Endothelial cell of umbilical vein (primary cell): ENCODE data around the gene AFF4.

Experiments
- CTCF ChIP-seq, 2 donors: IDR thresholded peaks; 1 replicate in 1 of 2; 2 replicates in 1 of 2; pipeline ENCODE4 v1.5.1; 2011; ENCODE audit warnings: low read length in 2 of 2, mild to moderate bottlenecking in 2 of 2, moderate library complexity in 2 of 2, control low read depth in 1 of 2, inconsistent platforms in 1 of 2, low read depth in 1 of 2; ENCODE audit not compliant: insufficient read depth in 1 of 2; ENCODE audit errors: extremely low read depth in 1 of 2
- EZH2 ChIP-seq: IDR thresholded peaks from 2 replicates; pipeline ENCODE4 v1.6.1; 2012; ENCODE audit warnings: borderline replicate concordance, low read depth, mild to moderate bottlenecking, moderate library complexity, low read length, inconsistent platforms; ENCODE audit not compliant: severe bottlenecking
- GATA2 ChIP-seq: IDR thresholded peaks from 2 replicates; pipeline ENCODE4 v1.7.0; 2011; ENCODE audit warnings: low read depth, mild to moderate bottlenecking, moderate library complexity, mixed read lengths, low read length; ENCODE audit not compliant: insufficient read length, insufficient read depth
- JUN ChIP-seq: IDR thresholded peaks from 2 replicates; pipeline ENCODE4 v1.6.1; 2011; ENCODE audit warnings: borderline replicate concordance, low read depth; ENCODE audit not compliant: insufficient read length, insufficient read depth
- MYC ChIP-seq: IDR thresholded peaks from one replicate; pipeline ENCODE4 v1.6.1; 2011; ENCODE audit warnings: mild to moderate bottlenecking, low read depth, low read length
- POLR2A ChIP-seq: IDR thresholded peaks from 2 replicates; pipeline ENCODE4 v1.6.1; 2012; ENCODE audit warnings: low read depth, mild to moderate bottlenecking, control low read depth, low read length
- TF ChIP-seq, protein P1 (sequence below): IDR thresholded peaks from 2 replicates; pipeline ENCODE4 v1.6.1; 2011; ENCODE audit not compliant: insufficient read depth, insufficient read length

- TF ChIP-seq CTCF (IDR thresholded peaks at IDR 0.05; ENCODE audit: extremely low read depth in 1 of 2, insufficient read depth in 1 of 2, low read depth in 1 of 2, low read length in 2 of 2) (no peak), POLR2A (no peak), EZH2 (no peak), MYC (no peak), GATA2 (no peak), JUN (no peak)
- TF ChIP-seq, protein P1, sequence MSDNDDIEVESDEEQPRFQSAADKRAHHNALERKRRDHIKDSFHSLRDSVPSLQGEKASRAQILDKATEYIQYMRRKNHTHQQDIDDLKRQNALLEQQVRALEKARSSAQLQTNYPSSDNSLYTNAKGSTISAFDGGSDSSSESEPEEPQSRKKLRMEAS, result no peak
These were observed 61.7 kb downstream of the AFF4 start for GRCh38 chr5:132901730-132902129.
